ENCODE data around the gene SS18L1.

The SS18L1 gene

GRCh38 chr20:62164879-62165761, 21.6 kb downstream of the SS18L1 start:
- Histone ChIP-seq H3K4me3 (no peak overlapping the region), H3K27ac (no peak overlapping the region)

- Histone ChIP-seq H3K4me3 (no peak overlapping the region), H3K27ac (no peak overlapping the region)
Measured at GRCh38 chr20:62165762-62166399, 22.3 kb downstream of the SS18L1 start.

- Histone ChIP-seq H3K27ac (no peak overlapping the region), H3K4me3 (no peak overlapping the region)
Measured at GRCh38 chr20:62167474-62167873, 23.9 kb downstream of the SS18L1 start.

GRCh38 chr20:62168061-62168460, 24.5 kb downstream of the SS18L1 start:
- Histone ChIP-seq H3K27ac (no peak overlapping the region), H3K4me3 (no peak overlapping the region)

GRCh38 chr20:62168890-62169435, 25.4 kb downstream of the SS18L1 start:
- no peak overlapping the region for H3K27ac ChIP-seq
- no peak overlapping the region for H3K4me3 ChIP-seq

GRCh38 chr20:62170536-62170935, 27.0 kb downstream of the SS18L1 start:
- Histone ChIP-seq H3K4me3 (no peak overlapping the region), H3K27ac (no peak overlapping the region)

GRCh38 chr20:62171245-62171644, 27.7 kb downstream of the SS18L1 start:
- H3K4me3 ChIP-seq = no peak overlapping the region
- no peak overlapping the region for H3K27ac ChIP-seq

- Histone ChIP-seq H3K27ac (no peak overlapping the region), H3K4me3 (no peak overlapping the region)
Measured at GRCh38 chr20:62172666-62173065, 29.1 kb downstream of the SS18L1 start.

GRCh38 chr20:62174021-62174804, 30.6 kb downstream of the SS18L1 start:
- Histone ChIP-seq H3K27ac (no peak overlapping the region), H3K4me3 (no peak overlapping the region)

GRCh38 chr20:62174870-62175624, 31.5 kb downstream of the SS18L1 start:
- H3K27ac ChIP-seq = no peak overlapping the region
- no peak overlapping the region for H3K4me3 ChIP-seq

GRCh38 chr20:62175711-62176110, 32.1 kb downstream of the SS18L1 start:
- Histone ChIP-seq H3K4me3 (no peak overlapping the region), H3K27ac (no peak overlapping the region)

GRCh38 chr20:62176866-62177265, 33.3 kb downstream of the SS18L1 start:
- H3K4me3 ChIP-seq = no peak overlapping the region

GRCh38 chr20:62177307-62177706, 33.7 kb downstream of the SS18L1 start:
- H3K27ac ChIP-seq = no peak overlapping the region
- H3K4me3 ChIP-seq = no peak overlapping the region

More at GRCh38 chr20:62176866-62177265, 33.3 kb downstream of the SS18L1 start:
- no peak overlapping the region for H3K27ac ChIP-seq

- Histone ChIP-seq H3K27ac (no peak overlapping the region), H3K4me3 (no peak overlapping the region)
Measured at GRCh38 chr20:62178316-62179161, 35.0 kb downstream of the SS18L1 start.

- H3K4me3 ChIP-seq = no peak overlapping the region
- H3K27ac ChIP-seq = no peak overlapping the region
Measured at GRCh38 chr20:62179162-62179504, 35.6 kb downstream of the SS18L1 start.

GRCh38 chr20:62181808-62182207, 38.2 kb downstream of the SS18L1 start:
- H3K4me3 ChIP-seq = peak overlapping the region in 2 of 7 experiments; percentile 89 to 97
- H3K27ac ChIP-seq = peak overlapping the region in 5 of 21 experiments; percentile 90 to 98 (median 93)

- Histone ChIP-seq H3K27ac (peak within 1 kb of the TSS; percentile 88 to 98 (median 94)), H3K4me3 (peak within 1 kb of the TSS; percentile 81 to 97 (median 89))
Measured at GRCh38 chr20:62182469-62183425, 39.2 kb downstream of the SS18L1 start, which contains the start of gene MTG2. TSS of gene MTG2 (plus strand) at chr20:62183028. CDS start at chr20:62193421, 10,393 bp downstream.

Data from skin epidermis (tissue), 12 donors.